Measurements from ENCODE around the gene ATIC. TPM values are rescaled to one million over a fixed set of nuclear protein-coding genes. Genes with fewer than 3 reads are reported as not detected.

The ATIC gene
- total RNA-seq, 2 donors from 2014 or later = 23.7 to 46.6 TPM

DNA sequence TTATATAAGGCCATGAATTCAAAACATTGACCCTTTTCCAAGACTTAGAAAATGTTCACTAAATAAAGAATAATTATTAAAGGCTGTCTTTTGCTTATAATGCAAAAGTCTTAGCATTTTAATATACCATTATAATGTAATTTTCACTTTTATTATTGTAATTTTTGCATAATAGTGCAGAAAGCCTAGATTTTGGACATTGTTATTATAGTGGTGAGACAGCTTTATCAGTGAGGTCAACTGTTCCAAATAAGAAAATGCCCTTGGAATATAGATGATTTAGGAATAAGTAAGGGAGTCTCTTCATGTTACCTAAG, 56.6 kb downstream of the ATIC start:
- intact Hi-C loops (cut with DNase I) = no loop called here
- Histone ChIP-seq H3K4me3 (no peak overlapping the region), H3K9me3 (no peaks in the 10 kb centered on the region), H3K27me3 (replicated peaks; ENCODE audit: insufficient read depth) (no peaks in the 10 kb centered on the region), H3K4me1 (replicated peaks) (no peaks in the 10 kb centered on the region), H3K27ac (no peak overlapping the region), H3K36me3 (no peaks in the 10 kb centered on the region)
- DNase-seq (ENCODE audit: low spot score) = no peak
- TF ChIP-seq, protein P1, sequence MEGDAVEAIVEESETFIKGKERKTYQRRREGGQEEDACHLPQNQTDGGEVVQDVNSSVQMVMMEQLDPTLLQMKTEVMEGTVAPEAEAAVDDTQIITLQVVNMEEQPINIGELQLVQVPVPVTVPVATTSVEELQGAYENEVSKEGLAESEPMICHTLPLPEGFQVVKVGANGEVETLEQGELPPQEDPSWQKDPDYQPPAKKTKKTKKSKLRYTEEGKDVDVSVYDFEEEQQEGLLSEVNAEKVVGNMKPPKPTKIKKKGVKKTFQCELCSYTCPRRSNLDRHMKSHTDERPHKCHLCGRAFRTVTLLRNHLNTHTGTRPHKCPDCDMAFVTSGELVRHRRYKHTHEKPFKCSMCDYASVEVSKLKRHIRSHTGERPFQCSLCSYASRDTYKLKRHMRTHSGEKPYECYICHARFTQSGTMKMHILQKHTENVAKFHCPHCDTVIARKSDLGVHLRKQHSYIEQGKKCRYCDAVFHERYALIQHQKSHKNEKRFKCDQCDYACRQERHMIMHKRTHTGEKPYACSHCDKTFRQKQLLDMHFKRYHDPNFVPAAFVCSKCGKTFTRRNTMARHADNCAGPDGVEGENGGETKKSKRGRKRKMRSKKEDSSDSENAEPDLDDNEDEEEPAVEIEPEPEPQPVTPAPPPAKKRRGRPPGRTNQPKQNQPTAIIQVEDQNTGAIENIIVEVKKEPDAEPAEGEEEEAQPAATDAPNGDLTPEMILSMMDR (IDR thresholded peaks at IDR 0.05) = no peak
- no peak for TF ChIP-seq POLR2A (IDR thresholded peaks at IDR 0.05)
- TF ChIP-seq POLR2AphosphoS5 (IDR thresholded peaks at IDR 0.05) = no peak

DNA sequence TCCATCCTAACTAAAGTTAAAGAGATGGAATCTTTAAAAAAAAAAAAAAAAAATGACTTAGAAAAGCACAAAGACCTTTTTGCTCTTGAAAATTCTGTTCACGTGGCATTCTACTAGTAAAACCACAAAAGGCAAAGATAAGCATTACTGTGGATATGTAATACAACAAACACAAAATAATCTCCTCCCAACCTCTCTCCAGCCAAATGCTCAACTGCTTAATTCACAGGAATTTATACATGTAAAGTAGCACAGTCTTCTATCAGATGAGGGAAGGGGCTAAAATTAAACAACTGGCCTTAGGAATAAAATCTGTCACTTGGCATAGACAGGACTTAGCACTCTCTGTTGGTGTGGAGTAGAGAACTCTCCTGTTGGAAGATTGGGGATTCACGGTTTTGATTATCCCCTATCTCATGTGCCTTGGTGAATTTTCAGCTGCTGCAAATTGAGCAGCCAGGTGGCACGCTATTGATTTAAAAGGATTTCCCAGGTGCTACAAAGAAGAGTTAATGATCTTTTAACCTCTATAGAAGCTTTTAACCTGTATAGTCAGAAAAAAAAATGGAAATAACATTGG, 57.4 kb downstream of the ATIC start:
- no peak for TF ChIP-seq POLR2A (IDR thresholded peaks at IDR 0.05)
- TF ChIP-seq, protein P1 (IDR thresholded peaks at IDR 0.05) = no peak
- no peak for TF ChIP-seq POLR2AphosphoS5 (IDR thresholded peaks at IDR 0.05)
- no peak for DNase-seq (ENCODE audit: low spot score)
- Histone ChIP-seq H3K27ac (no peak overlapping the region), H3K4me3 (no peak overlapping the region), H3K9me3 (no peaks in the 10 kb centered on the region), H3K27me3 (replicated peaks; ENCODE audit: insufficient read depth) (no peaks in the 10 kb centered on the region), H3K4me1 (replicated peaks) (no peaks in the 10 kb centered on the region), H3K36me3 (no peaks in the 10 kb centered on the region)
- intact Hi-C loops (cut with DNase I) = no loop called here
- 74% methylated on average over 3 of the region's 3 CpGs for WGBS

DNA sequence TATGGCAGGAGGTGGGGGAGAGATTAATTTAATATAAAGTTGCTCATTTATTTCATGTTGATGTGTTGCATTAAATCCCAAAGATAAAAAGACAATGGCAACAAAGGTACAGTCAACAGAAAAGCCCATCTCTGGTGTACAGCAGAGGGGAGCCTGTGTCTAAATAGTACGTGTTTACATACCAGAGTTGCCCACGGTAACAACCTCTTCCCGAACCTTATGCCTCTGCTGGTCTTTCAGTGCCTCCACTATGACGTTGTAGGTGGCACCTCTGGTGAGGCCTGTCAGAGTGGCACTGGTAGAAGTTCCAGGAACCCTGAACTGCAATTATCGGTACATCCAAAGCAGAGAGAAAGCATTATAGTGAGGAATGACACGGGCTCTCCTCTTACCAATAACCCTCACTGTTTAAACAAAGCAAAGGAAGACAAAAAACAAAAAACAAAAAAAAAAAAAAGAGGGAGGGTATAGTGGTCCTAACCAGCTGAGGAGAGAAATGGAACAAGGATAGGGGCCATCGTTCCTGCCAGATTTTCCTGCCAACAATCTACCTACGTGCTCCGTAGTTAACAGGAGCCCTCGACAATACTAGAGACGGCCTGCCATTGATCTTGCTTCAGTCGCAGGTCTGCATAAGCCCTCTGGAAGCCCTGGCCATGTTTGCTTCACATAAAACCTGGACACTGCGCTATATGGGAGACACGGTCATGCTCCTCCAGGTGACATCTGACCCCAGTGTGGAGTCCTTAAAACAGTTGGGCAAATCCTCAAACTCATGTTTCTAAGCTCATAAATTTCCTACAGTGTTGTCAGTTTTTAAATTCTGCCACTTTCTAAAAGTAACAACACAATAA, 58.5 kb downstream of the ATIC start:
- Histone ChIP-seq H3K36me3 (no peaks in the 10 kb centered on the region), H3K9me3 (no peaks in the 10 kb centered on the region), H3K27ac (no peak overlapping the region), H3K27me3 (replicated peaks; ENCODE audit: insufficient read depth) (no peaks in the 10 kb centered on the region), H3K4me1 (replicated peaks) (no peaks in the 10 kb centered on the region), H3K4me3 (no peak overlapping the region)
- 77% methylated on average over 14 of the region's 14 CpGs for WGBS
- TF ChIP-seq POLR2A (IDR thresholded peaks at IDR 0.05) (no peak), POLR2AphosphoS5 (IDR thresholded peaks at IDR 0.05) (no peak)
- TF ChIP-seq, protein P1 (IDR thresholded peaks at IDR 0.05) = no peak
- DNase-seq (ENCODE audit: low spot score) = no peak
- intact Hi-C loops (cut with DNase I) = no loop called here

GRCh38 chr2:215371915-215372897, 60.3 kb downstream of the ATIC start:
- Histone ChIP-seq H3K36me3 (no peaks in the 10 kb centered on the region), H3K4me3 (no peak overlapping the region), H3K4me1 (replicated peaks) (no peaks in the 10 kb centered on the region), H3K27ac (no peak overlapping the region), H3K27me3 (replicated peaks; ENCODE audit: insufficient read depth) (no peaks in the 10 kb centered on the region), H3K9me3 (no peaks in the 10 kb centered on the region)
- WGBS = 84% methylated on average over 14 of the region's 14 CpGs
- intact Hi-C loops (cut with DNase I) = no loop called here
- no peak for DNase-seq (ENCODE audit: low spot score)
- TF ChIP-seq POLR2AphosphoS5 (IDR thresholded peaks at IDR 0.05) = no peak
- no peak for TF ChIP-seq POLR2A (IDR thresholded peaks at IDR 0.05)
- TF ChIP-seq, protein P1 (IDR thresholded peaks at IDR 0.05) = no peak
